ENCODE data around the gene MB.

- TF ChIP-seq, protein P1, sequence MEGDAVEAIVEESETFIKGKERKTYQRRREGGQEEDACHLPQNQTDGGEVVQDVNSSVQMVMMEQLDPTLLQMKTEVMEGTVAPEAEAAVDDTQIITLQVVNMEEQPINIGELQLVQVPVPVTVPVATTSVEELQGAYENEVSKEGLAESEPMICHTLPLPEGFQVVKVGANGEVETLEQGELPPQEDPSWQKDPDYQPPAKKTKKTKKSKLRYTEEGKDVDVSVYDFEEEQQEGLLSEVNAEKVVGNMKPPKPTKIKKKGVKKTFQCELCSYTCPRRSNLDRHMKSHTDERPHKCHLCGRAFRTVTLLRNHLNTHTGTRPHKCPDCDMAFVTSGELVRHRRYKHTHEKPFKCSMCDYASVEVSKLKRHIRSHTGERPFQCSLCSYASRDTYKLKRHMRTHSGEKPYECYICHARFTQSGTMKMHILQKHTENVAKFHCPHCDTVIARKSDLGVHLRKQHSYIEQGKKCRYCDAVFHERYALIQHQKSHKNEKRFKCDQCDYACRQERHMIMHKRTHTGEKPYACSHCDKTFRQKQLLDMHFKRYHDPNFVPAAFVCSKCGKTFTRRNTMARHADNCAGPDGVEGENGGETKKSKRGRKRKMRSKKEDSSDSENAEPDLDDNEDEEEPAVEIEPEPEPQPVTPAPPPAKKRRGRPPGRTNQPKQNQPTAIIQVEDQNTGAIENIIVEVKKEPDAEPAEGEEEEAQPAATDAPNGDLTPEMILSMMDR (conservative IDR thresholded peaks at IDR 0.05; ENCODE audit: low read depth, low read length) = no peak
- TF ChIP-seq EZH2 (IDR thresholded peaks at IDR 0.05; ENCODE audit: borderline replicate concordance, low read depth, low read length, poor library complexity, severe bottlenecking) = no peak
Measured at GRCh38 chr22:35576671-35577070, 40.5 kb downstream of the MB start.
